SU-DHL-6 (cell line): ENCODE data around the gene BCAS3.

Experiments
- H2AFZ ChIP-seq: fragments of 200-600 bp; sonication (generic); 2 replicates; pipeline ENCODE4 v1.6.1; 2014; ENCODE audit warnings: low read depth, mild to moderate bottlenecking, moderate library complexity, mixed read lengths, antibody characterized with exemption, low read length; ENCODE audit not compliant: severe bottlenecking
- H3F3A ChIP-seq: fragments of 200-600 bp; shearing (Covaris generic); 2 replicates; pipeline ENCODE4 v1.6.0; 2016; ENCODE audit warnings: antibody characterized with exemption, mild to moderate bottlenecking; ENCODE audit not compliant: insufficient read depth
- H3K27ac ChIP-seq: fragments of 200-600 bp; sonication (generic); 2 replicates; pipeline ENCODE4 v1.5.1; 2016; ENCODE audit warnings: low read depth, mild to moderate bottlenecking, low read length, moderate library complexity, mixed read lengths
- H3K27me3 ChIP-seq: fragments of 200-600 bp; sonication (generic), shearing (Covaris generic); 2 replicates; pipeline ENCODE4 v1.6.0; 2014; ENCODE audit warnings: mild to moderate bottlenecking, low read length
- H3K36me3 ChIP-seq: fragments of 200-600 bp; sonication (generic); 2 replicates; pipeline ENCODE4 v1.6.1; 2014; ENCODE audit warnings: mild to moderate bottlenecking, low read length, mixed read lengths
- H3K4me2 ChIP-seq: fragments of 300-600, 200-600 bp; shearing (Covaris generic), sonication (generic); 2 replicates; pipeline ENCODE4 v1.6.0; 2014; ENCODE audit warnings: low read length, low read depth, mild to moderate bottlenecking; ENCODE audit not compliant: poor library complexity, severe bottlenecking
- H3K4me3 ChIP-seq: fragments of 200-600 bp; sonication (generic); 2 replicates; pipeline ENCODE4 v1.5.1; 2014; ENCODE audit warnings: antibody characterized with exemption, low read length, mild to moderate bottlenecking, mixed read lengths; ENCODE audit not compliant: insufficient read depth, poor library complexity, severe bottlenecking
- H3K79me2 ChIP-seq: fragments of 200-600 bp; sonication (generic); 2 replicates; pipeline ENCODE4 v1.6.1; 2014; ENCODE audit warnings: mild to moderate bottlenecking, low read length, moderate library complexity; ENCODE audit not compliant: insufficient read depth
- H3K9ac ChIP-seq: fragments of 200-600 bp; sonication (generic); 2 replicates; pipeline ENCODE4 v1.7.0; 2014; ENCODE audit warnings: mild to moderate bottlenecking, low read length
- H3K9me2 ChIP-seq: fragments of 200-600 bp; sonication (generic); replicated peaks from 2 replicates; pipeline ENCODE4 v1.6.1; 2014; ENCODE audit warnings: low read length; ENCODE audit not compliant: insufficient read depth
- H3K9me3 ChIP-seq: fragments of 200-600 bp; sonication (generic); 2 replicates; pipeline ENCODE4 v1.6.1; 2014; ENCODE audit warnings: low read length, mixed read lengths; ENCODE audit not compliant: insufficient read depth
- H4K20me1 ChIP-seq: fragments of 200-600 bp; sonication (generic); 2 replicates; pipeline ENCODE4 v1.6.1; 2014; ENCODE audit warnings: low read depth, mild to moderate bottlenecking, antibody characterized with exemption, low read length, moderate library complexity, mixed read lengths
- EZH2phosphoT487 ChIP-seq: fragments of 200-600 bp; sonication (generic), shearing (Covaris generic); conservative IDR thresholded peaks from 2 replicates; pipeline ENCODE4 v1.6.1; 2018; ENCODE audit warnings: mild to moderate bottlenecking, antibody characterized with exemption, low read length, moderate library complexity, mixed read lengths
- TF ChIP-seq, protein P1 (sequence below): fragments of 200-600 bp; sonication (generic); IDR thresholded peaks from one replicate; pipeline ENCODE4 v1.5.1; 2017; ENCODE audit warnings: antibody characterized with exemption, mild to moderate bottlenecking, low read length, moderate library complexity; ENCODE audit not compliant: insufficient read depth, poor library complexity, severe bottlenecking

The BCAS3 gene

DNA sequence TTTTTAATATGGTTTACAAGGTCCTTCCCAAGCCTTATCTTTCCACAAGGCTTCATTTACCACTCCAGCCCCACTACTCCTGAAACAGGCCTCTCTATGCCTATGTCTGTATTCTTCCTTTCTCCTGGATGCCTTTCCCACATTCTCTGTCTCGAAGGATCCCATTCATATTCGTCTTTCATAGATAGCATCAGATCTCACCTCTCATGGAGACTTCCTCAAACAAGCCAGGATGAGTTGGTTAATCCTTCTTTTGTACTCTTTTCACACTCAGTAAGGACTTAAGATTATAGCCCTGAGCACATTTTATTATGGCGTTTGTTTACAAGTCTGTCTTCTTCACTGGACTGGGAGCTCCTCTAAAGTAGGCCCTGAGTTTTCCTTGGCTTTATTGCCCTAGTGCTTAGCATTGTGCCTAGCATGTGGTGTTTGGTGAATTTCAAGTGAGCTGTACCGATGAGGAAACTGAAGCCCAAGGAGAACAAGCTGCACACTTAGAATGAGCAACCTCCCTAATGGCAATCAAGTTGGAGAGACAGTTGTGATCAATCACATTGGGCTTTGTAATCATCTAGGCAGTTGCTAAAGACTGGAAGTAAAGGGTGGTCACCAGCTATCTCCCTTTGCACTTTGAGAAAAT is 764.6 kb downstream of the BCAS3 start:
- Histone ChIP-seq H3K79me2 (no peaks in the 10 kb centered on the region), H3K4me2 (no peak overlapping the region), H3K36me3 (no peaks in the 10 kb centered on the region), H3F3A (no peaks in the 10 kb centered on the region), H2AFZ (no peak overlapping the region), H3K27ac (no peak overlapping the region), H3K9me3 (no peaks in the 10 kb centered on the region), H4K20me1 (no peaks in the 10 kb centered on the region), H3K4me3 (no peak overlapping the region), H3K9ac (no peak overlapping the region), H3K27me3 (no peaks in the 10 kb centered on the region), H3K9me2 (no peaks in the 10 kb centered on the region)
- no peak for TF ChIP-seq EZH2phosphoT487
- TF ChIP-seq, protein P1, sequence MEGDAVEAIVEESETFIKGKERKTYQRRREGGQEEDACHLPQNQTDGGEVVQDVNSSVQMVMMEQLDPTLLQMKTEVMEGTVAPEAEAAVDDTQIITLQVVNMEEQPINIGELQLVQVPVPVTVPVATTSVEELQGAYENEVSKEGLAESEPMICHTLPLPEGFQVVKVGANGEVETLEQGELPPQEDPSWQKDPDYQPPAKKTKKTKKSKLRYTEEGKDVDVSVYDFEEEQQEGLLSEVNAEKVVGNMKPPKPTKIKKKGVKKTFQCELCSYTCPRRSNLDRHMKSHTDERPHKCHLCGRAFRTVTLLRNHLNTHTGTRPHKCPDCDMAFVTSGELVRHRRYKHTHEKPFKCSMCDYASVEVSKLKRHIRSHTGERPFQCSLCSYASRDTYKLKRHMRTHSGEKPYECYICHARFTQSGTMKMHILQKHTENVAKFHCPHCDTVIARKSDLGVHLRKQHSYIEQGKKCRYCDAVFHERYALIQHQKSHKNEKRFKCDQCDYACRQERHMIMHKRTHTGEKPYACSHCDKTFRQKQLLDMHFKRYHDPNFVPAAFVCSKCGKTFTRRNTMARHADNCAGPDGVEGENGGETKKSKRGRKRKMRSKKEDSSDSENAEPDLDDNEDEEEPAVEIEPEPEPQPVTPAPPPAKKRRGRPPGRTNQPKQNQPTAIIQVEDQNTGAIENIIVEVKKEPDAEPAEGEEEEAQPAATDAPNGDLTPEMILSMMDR = no peak
